LNCaP clone FGC (cell line): ENCODE results near the gene ZNF689.
"Not testable (repeated sequence)": the region's sequence is repeated elsewhere in the genome, so short reads cannot be mapped to it uniquely, and the experiment has no call there.

Experiments used
- DNase-seq: peaks from one replicate; pipeline ENCODE4 v3.0.0-alpha.2; 2011; ENCODE audit warnings: low read depth
- H3K4me3 ChIP-seq: 2 replicates; pipeline ENCODE4 v1.5.1; 2011; ENCODE audit warnings: mild to moderate bottlenecking, low read depth, low read length, control low read depth
- CTCF ChIP-seq: IDR thresholded peaks from 2 replicates; pipeline ENCODE4 v1.5.1; 2012; ENCODE audit warnings: mild to moderate bottlenecking; ENCODE audit not compliant: control insufficient read depth, insufficient read depth; ENCODE audit errors: extremely low read depth

ZNF689 gene

GRCh38 chr16:30600215-30600614 lies 10.0 kb downstream of the ZNF689 start:
- no peak for TF ChIP-seq CTCF
- no peak overlapping the region for H3K4me3 ChIP-seq
- DNase-seq = no peak

DNA sequence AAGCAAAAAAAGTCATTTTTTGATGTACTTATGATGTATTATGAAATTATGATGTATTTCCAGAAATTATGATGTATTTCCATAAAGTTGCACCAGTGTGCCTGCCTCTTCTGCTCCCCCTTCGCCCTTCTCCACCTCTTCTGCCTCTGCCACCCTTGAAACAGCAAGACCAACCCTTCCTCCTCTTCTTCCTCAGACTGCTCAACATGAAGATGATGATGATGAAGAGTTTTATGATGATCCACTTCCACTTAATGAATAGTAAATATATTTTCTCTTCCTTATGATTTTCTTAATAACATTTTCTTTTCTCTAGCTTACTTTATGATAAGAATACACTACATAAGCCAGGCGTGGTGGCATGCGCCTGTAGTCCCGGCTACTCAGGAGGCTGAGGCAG lies 17.3 kb downstream of the ZNF689 start:
- no peak for TF ChIP-seq CTCF
- no peak for DNase-seq

GRCh38 chr16:30590869-30591268 lies 19.3 kb downstream of the ZNF689 start:
- H3K4me3 ChIP-seq, DNase-seq: not testable (repeated sequence)

More for the DNA sequence above, 17.3 kb downstream of the ZNF689 start:
- no peak overlapping the region for H3K4me3 ChIP-seq

- not testable (repeated sequence) for DNase-seq, H3K4me3 ChIP-seq
Measured at GRCh38 chr16:30589582-30589981, 20.6 kb downstream of the ZNF689 start.

DNA sequence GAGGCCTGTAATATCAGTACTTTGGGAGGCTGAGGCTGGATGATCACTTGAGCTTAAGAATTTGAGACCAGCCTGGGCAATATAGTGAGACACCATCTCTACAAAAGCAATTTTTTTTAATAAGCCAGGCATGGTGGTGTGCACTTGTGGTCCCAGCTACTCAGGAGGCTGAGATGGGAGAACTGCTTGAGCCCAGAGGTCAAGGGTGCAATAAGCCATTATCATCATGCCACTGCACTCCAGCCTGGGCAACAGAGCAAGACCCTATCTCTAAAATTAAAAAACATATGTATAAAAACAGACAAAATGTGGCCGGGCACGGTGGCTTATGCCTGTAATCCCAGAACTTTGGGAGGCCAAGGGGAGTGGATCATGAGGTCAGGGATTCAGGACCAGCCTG lies 21.5 kb downstream of the ZNF689 start:
- no peak for DNase-seq
- no peak for TF ChIP-seq CTCF
- no peak overlapping the region for H3K4me3 ChIP-seq

GRCh38 chr16:30585400-30586191 lies 24.6 kb downstream of the ZNF689 start, which contains the start of gene ZNF785:
Gene ZNF785, minus strand, starts transcription at chr16:30585697. Its CDS starts 86 bp downstream, at chr16:30585611.
- no peak for TF ChIP-seq CTCF
- H3K4me3 ChIP-seq = peak within 1 kb of the TSS; percentile 66
- DNase-seq = peak; percentile 93

GRCh38 chr16:30585022-30585399 lies 25.2 kb downstream of the ZNF689 start:
- DNase-seq = no peak
- peak overlapping the region; percentile 66 for H3K4me3 ChIP-seq
- TF ChIP-seq CTCF = no peak
